Measurements from ENCODE around the gene EPYC.

The EPYC gene

GRCh38 chr12:90954428-90954827 lies 50.3 kb downstream of the EPYC start:
- no peak for DNase-seq

- no peak for DNase-seq
These were observed 50.8 kb downstream of the EPYC start for GRCh38 chr12:90953956-90954421.

GRCh38 chr12:90951432-90952105 lies 53.2 kb downstream of the EPYC start:
- DNase-seq, result no peak

- no peak for DNase-seq
These were observed 56.9 kb downstream of the EPYC start for GRCh38 chr12:90947869-90948268.

GRCh38 chr12:90945070-90945649 lies 59.6 kb downstream of the EPYC start:
- no peak for DNase-seq

GRCh38 chr12:90943255-90943654 lies 61.5 kb downstream of the EPYC start:
- DNase-seq, result no peak

- DNase-seq, result no peak
These were observed 63.8 kb downstream of the EPYC start for GRCh38 chr12:90940872-90941499.

- DNase-seq, result no peak
These were observed 65.4 kb downstream of the EPYC start for GRCh38 chr12:90939382-90939781.

- no peak for DNase-seq
These were observed 66.3 kb downstream of the EPYC start for GRCh38 chr12:90938451-90938850.

- no peak for DNase-seq
These were observed 67.1 kb downstream of the EPYC start for GRCh38 chr12:90937651-90938050.

- DNase-seq, result no peak
These were observed 68.4 kb downstream of the EPYC start for GRCh38 chr12:90936230-90937005.

GRCh38 chr12:90925562-90925961 lies 79.2 kb downstream of the EPYC start:
- DNase-seq, result no peak

GRCh38 chr12:90924406-90924805 lies 80.4 kb downstream of the EPYC start:
- no peak for DNase-seq

- no peak for DNase-seq
These were observed 82.6 kb downstream of the EPYC start for GRCh38 chr12:90922145-90922627.

- no peak for DNase-seq
These were observed 83.2 kb downstream of the EPYC start for GRCh38 chr12:90921536-90921935.

GRCh38 chr12:90920222-90920621 lies 84.5 kb downstream of the EPYC start:
- DNase-seq, result no peak

- DNase-seq, result no peak
These were observed 87.3 kb downstream of the EPYC start for GRCh38 chr12:90917431-90917830.

- no peak for DNase-seq
These were observed 88.3 kb downstream of the EPYC start for GRCh38 chr12:90916516-90916915.

- no peak for DNase-seq
These were observed 89.4 kb downstream of the EPYC start for GRCh38 chr12:90915353-90915752.
